Neuronal stem cell (in vitro differentiated cells): ENCODE measurements around the gene ITPR1.
"Not testable (repeated sequence)": the region's sequence is repeated elsewhere in the genome, so short reads cannot be mapped to it uniquely, and the experiment has no call there.

Source experiments
- DNase-seq: peaks from one replicate; pipeline ENCODE4 v3.0.0-alpha.2; 2013; ENCODE audit warnings: low spot score
- H2AFZ ChIP-seq: one replicate; pipeline ENCODE4 v1.6.1; 2013; ENCODE audit warnings: mild to moderate bottlenecking, low read length, inconsistent platforms
- H2AK5ac ChIP-seq: 2 replicates; pipeline ENCODE4 v1.6.1; 2013; ENCODE audit warnings: low read depth, mild to moderate bottlenecking, inconsistent platforms, low read length, moderate library complexity, mixed read lengths
- H2BK120ac ChIP-seq: 2 replicates; pipeline ENCODE4 v1.6.1; 2013; ENCODE audit warnings: low read depth, mild to moderate bottlenecking, inconsistent platforms, low read length, moderate library complexity, mixed read lengths
- H2BK12ac ChIP-seq: one replicate; pipeline ENCODE4 v1.6.1; 2013; ENCODE audit warnings: low read length, inconsistent platforms
- H2BK15ac ChIP-seq: 2 replicates; pipeline ENCODE4 v1.6.1; 2013; ENCODE audit warnings: mild to moderate bottlenecking, low read length, inconsistent platforms, mixed read lengths
- H2BK5ac ChIP-seq: one replicate; pipeline ENCODE4 v1.6.1; 2013; ENCODE audit warnings: inconsistent platforms, mild to moderate bottlenecking, low read length, moderate library complexity
- H3K14ac ChIP-seq: one replicate; pipeline ENCODE4 v1.6.1; 2013; ENCODE audit warnings: low read length, inconsistent platforms
- H3K18ac ChIP-seq: 2 replicates; pipeline ENCODE4 v1.6.1; 2013; ENCODE audit warnings: low read length, inconsistent platforms
- H3K23ac ChIP-seq: 2 replicates; pipeline ENCODE4 v1.6.1; 2013; ENCODE audit warnings: low read depth, mild to moderate bottlenecking, mixed read lengths, low read length, inconsistent platforms; ENCODE audit not compliant: poor library complexity
- H3K27ac ChIP-seq: replicated peaks from 3 replicates; pipeline ENCODE4 v1.5.1; 2013; ENCODE audit warnings: low read length, inconsistent platforms
- H3K27me3 ChIP-seq, 3 experiments: 2 replicates each; pipeline ENCODE4 v1.6.1; 2013; ENCODE audit warnings: low read length in 3 of 3, mild to moderate bottlenecking in 2 of 3, inconsistent platforms in 1 of 3, low read depth in 1 of 3, mixed read lengths in 1 of 3, moderate library complexity in 1 of 3; ENCODE audit not compliant: control insufficient read depth in 3 of 3, insufficient read depth in 3 of 3
- H3K36me3 ChIP-seq, 2 donors: replicated peaks in 1 of 2; 2 replicates each; pipeline ENCODE4 v1.6.1; 2013; ENCODE audit warnings: low read length in 2 of 2; ENCODE audit not compliant: control insufficient read depth in 2 of 2, insufficient read depth in 2 of 2
- H3K4ac ChIP-seq: 2 replicates; pipeline ENCODE4 v1.6.1; 2013; ENCODE audit warnings: inconsistent platforms, mild to moderate bottlenecking, low read length, moderate library complexity
- H3K4me1 ChIP-seq, 2 donors: 1 replicate in 1 of 2; 2 replicates in 1 of 2; pipeline ENCODE4 v1.6.1; 2013; ENCODE audit warnings: low read length in 2 of 2, low read depth in 1 of 2; ENCODE audit not compliant: control insufficient read depth in 2 of 2, insufficient read depth in 1 of 2
- H3K4me2 ChIP-seq: one replicate; pipeline ENCODE4 v1.6.1; 2013; ENCODE audit warnings: mild to moderate bottlenecking, low read length, inconsistent platforms; ENCODE audit not compliant: insufficient read depth, poor library complexity, severe bottlenecking
- H3K4me3 ChIP-seq, 2 donors: 2 replicates each; pipeline ENCODE4 v1.5.1; 2013; ENCODE audit warnings: low read length in 2 of 2, mild to moderate bottlenecking in 2 of 2, inconsistent platforms in 1 of 2, moderate library complexity in 1 of 2
- H3K79me1 ChIP-seq: one replicate; pipeline ENCODE4 v1.6.1; 2013; ENCODE audit warnings: low read depth, mild to moderate bottlenecking, inconsistent platforms, low read length, moderate library complexity
- H3K9ac ChIP-seq: one replicate; pipeline ENCODE4 v1.6.1; 2013; ENCODE audit warnings: mild to moderate bottlenecking, low read depth, low read length, inconsistent platforms; ENCODE audit not compliant: poor library complexity
- H3K9me3 ChIP-seq, 2 donors: replicated peaks in 1 of 2; 2 replicates each; pipeline versions ENCODE3 to v1.6.1; 2013; ENCODE audit warnings: low read length in 2 of 2, mild to moderate bottlenecking in 2 of 2, inconsistent platforms in 1 of 2, low read depth in 1 of 2, mixed read lengths in 1 of 2, moderate library complexity in 1 of 2; ENCODE audit not compliant: control insufficient read depth in 2 of 2, insufficient read depth in 1 of 2
- H4K8ac ChIP-seq: one replicate; pipeline ENCODE4 v1.6.1; 2013; ENCODE audit warnings: low read depth, mild to moderate bottlenecking, inconsistent platforms, low read length, moderate library complexity
- H4K91ac ChIP-seq: one replicate; pipeline ENCODE4 v1.6.1; 2013; ENCODE audit warnings: low read length, low read depth, mild to moderate bottlenecking, inconsistent platforms; ENCODE audit not compliant: poor library complexity
- WGBS, 2 donors: extraction: QIAGEN DNeasy Blood & Tissue Kit; methylation state at CpG; one replicate each; pipeline ENCODE4 v1.1.7; 2013; ENCODE audit warnings: missing lambda C conversion rate in 2 of 2, mixed read lengths in 1 of 2; ENCODE audit not compliant: insufficient read length in 2 of 2, insufficient replicate concordance in 1 of 2; ENCODE audit errors: extremely low coverage in 2 of 2; 5-methylcytosine and 5-hydroxymethylcytosine counted together

Gene ITPR1

GRCh38 chr3:4762481-4763230 lies 269.5 kb downstream of the ITPR1 start:
- not testable (repeated sequence) for H2AK5ac ChIP-seq, H3K9ac ChIP-seq, H2BK15ac ChIP-seq, H2AFZ ChIP-seq, H3K9me3 ChIP-seq, H3K27me3 ChIP-seq, H3K79me1 ChIP-seq, H2BK12ac ChIP-seq, H2BK120ac ChIP-seq, H2BK5ac ChIP-seq, H3K27ac ChIP-seq, DNase-seq, H4K8ac ChIP-seq, H3K4me2 ChIP-seq, H3K18ac ChIP-seq, H3K36me3 ChIP-seq, H3K23ac ChIP-seq, H3K14ac ChIP-seq, H3K4me1 ChIP-seq, H3K4ac ChIP-seq, H4K91ac ChIP-seq, H3K4me3 ChIP-seq
- no CpG with 5 or more reads among the region's 2 CpGs for WGBS, 2 donors

GRCh38 chr3:4763604-4764247 lies 270.6 kb downstream of the ITPR1 start:
- H3K4me2 ChIP-seq, result no peak overlapping the region
- H3K27me3 ChIP-seq, result no peaks in the 10 kb centered on the region
- no peak overlapping the region for H2BK15ac ChIP-seq
- H3K27ac ChIP-seq, result no peak overlapping the region
- H2AK5ac ChIP-seq, result no peak overlapping the region
- no peak overlapping the region for H2BK120ac ChIP-seq
- H3K4me3 ChIP-seq, result no peak overlapping the region
- H2BK12ac ChIP-seq, result no peak overlapping the region
- WGBS, 2 donors, result no CpG with 5 or more reads among the region's 21 CpGs
- H3K18ac ChIP-seq, result no peak overlapping the region
- H4K91ac ChIP-seq, result no peak overlapping the region
- no peaks in the 10 kb centered on the region for H3K36me3 ChIP-seq
- no peak overlapping the region for H3K23ac ChIP-seq
- peaks cover 0 to 6% of the 10 kb centered on the region in 2 donors for H3K9me3 ChIP-seq
- no peak overlapping the region for H2AFZ ChIP-seq
- H3K4me1 ChIP-seq, result peaks cover 0 to 4% of the 10 kb centered on the region in 2 donors
- no peak for DNase-seq
- no peak overlapping the region for H3K4ac ChIP-seq
- no peak overlapping the region for H3K14ac ChIP-seq
- no peak overlapping the region for H3K9ac ChIP-seq
- no peak overlapping the region for H4K8ac ChIP-seq
- H3K79me1 ChIP-seq, result no peaks in the 10 kb centered on the region
- no peak overlapping the region for H2BK5ac ChIP-seq

GRCh38 chr3:4765212-4765611 lies 272.1 kb downstream of the ITPR1 start:
- H3K9me3 ChIP-seq, result peaks cover 0 to 6% of the 10 kb centered on the region in 2 donors
- H3K4me3 ChIP-seq, result no peak overlapping the region
- H2BK12ac ChIP-seq, result no peak overlapping the region
- H4K8ac ChIP-seq, result no peak overlapping the region
- H3K9ac ChIP-seq, result no peak overlapping the region
- no peak overlapping the region for H2AK5ac ChIP-seq
- H2BK5ac ChIP-seq, result no peak overlapping the region
- H3K4me2 ChIP-seq, result no peak overlapping the region
- DNase-seq, result no peak
- H3K27me3 ChIP-seq, result no peaks in the 10 kb centered on the region
- no peaks in the 10 kb centered on the region for H3K4me1 ChIP-seq
- no peak overlapping the region for H4K91ac ChIP-seq
- H3K36me3 ChIP-seq, result no peaks in the 10 kb centered on the region
- H2AFZ ChIP-seq, result no peak overlapping the region
- no CpG with 5 or more reads among the region's 3 CpGs for WGBS, 2 donors
- no peaks in the 10 kb centered on the region for H3K79me1 ChIP-seq
- H2BK15ac ChIP-seq, result no peak overlapping the region
- H3K23ac ChIP-seq, result no peak overlapping the region
- no peak overlapping the region for H3K18ac ChIP-seq
- H3K14ac ChIP-seq, result no peak overlapping the region
- H2BK120ac ChIP-seq, result no peak overlapping the region
- no peak overlapping the region for H3K27ac ChIP-seq
- no peak overlapping the region for H3K4ac ChIP-seq

- Histone ChIP-seq H3K27me3 (no peaks in the 10 kb centered on the region), H2BK12ac (no peak overlapping the region), H3K18ac (no peak overlapping the region), H3K9ac (no peak overlapping the region), H3K36me3 (no peaks in the 10 kb centered on the region), H3K9me3 (peaks cover 0 to 3% of the 10 kb centered on the region in 2 donors), H2AK5ac (no peak overlapping the region), H3K4me1 (no peaks in the 10 kb centered on the region), H4K8ac (no peak overlapping the region), H3K27ac (no peak overlapping the region), H3K4ac (no peak overlapping the region), H2BK15ac (no peak overlapping the region), H3K23ac (no peak overlapping the region), H3K4me2 (no peak overlapping the region), H3K14ac (no peak overlapping the region), H3K79me1 (no peaks in the 10 kb centered on the region), H2BK5ac (no peak overlapping the region), H2BK120ac (no peak overlapping the region), H4K91ac (no peak overlapping the region), H3K4me3 (no peak overlapping the region), H2AFZ (no peak overlapping the region)
- no peak for DNase-seq
- WGBS, 2 donors, result no CpG with 5 or more reads among the region's 4 CpGs
Measured at GRCh38 chr3:4766263-4766662, 273.1 kb downstream of the ITPR1 start.
